Muscle of leg (tissue), 11 donors: ENCODE data around the gene MAP7. TPM values are rescaled to one million over a fixed set of nuclear protein-coding genes. Genes with fewer than 3 reads are reported as not detected.
"Not testable (repeated sequence)": the region's sequence is repeated elsewhere in the genome, so short reads cannot be mapped to it uniquely, and the experiment has no call there.

Experiments used
- DNase-seq: peaks from one replicate; pipeline ENCODE4 v3.0.0; 2013
- H3K27ac ChIP-seq: one replicate; pipeline ENCODE4 v1.5.1; 2013; ENCODE audit warnings: mild to moderate bottlenecking, low read length, control low read depth
- H3K27me3 ChIP-seq: one replicate; pipeline ENCODE4 v1.6.1; 2013; ENCODE audit warnings: low read length; ENCODE audit not compliant: control insufficient read depth, insufficient read depth
- H3K36me3 ChIP-seq: one replicate; pipeline ENCODE4 v1.6.1; 2013; ENCODE audit warnings: low read length; ENCODE audit not compliant: control insufficient read depth, insufficient read depth
- H3K4me1 ChIP-seq: one replicate; pipeline ENCODE4 v1.6.1; 2013; ENCODE audit warnings: low read length; ENCODE audit not compliant: control insufficient read depth, insufficient read depth
- H3K4me3 ChIP-seq: one replicate; pipeline ENCODE4 v1.5.1; 2013; ENCODE audit warnings: low read length, control low read depth
- H3K9me3 ChIP-seq: replicated peaks from 2 replicates; pipeline ENCODE4 v1.6.1; 2013; ENCODE audit warnings: low read depth, low read length; ENCODE audit not compliant: control insufficient read depth
- WGBS: methylation state at CpG from one replicate; pipeline ENCODE4 v1.1.5; 2013; ENCODE audit warnings: missing lambda C conversion rate; ENCODE audit not compliant: insufficient coverage; 5-methylcytosine and 5-hydroxymethylcytosine counted together
- polyA plus RNA-seq, 8 donors: library from polyadenylated mRNA; unstranded; fragments of 120-200 nt; gene quantifications; one replicate each; pipeline versions ENCODE4 v1.2.1 to v1.2.3, GENCODE V29; 2013; ENCODE audit warnings: inconsistent platforms in 1 of 8, low replicate concordance in 1 of 8; ENCODE audit not compliant: insufficient read length in 8 of 8, insufficient read depth in 1 of 8
- total RNA-seq: library from RNA; stranded (reverse); fragments of 120-200 nt; gene quantifications from one replicate; pipeline ENCODE4 v1.2.4, GENCODE V29; 2013

The MAP7 gene
- total and polyA plus RNA-seq, 9 donors: 0.14 to 1.9 (median 0.48) TPM

DNA sequence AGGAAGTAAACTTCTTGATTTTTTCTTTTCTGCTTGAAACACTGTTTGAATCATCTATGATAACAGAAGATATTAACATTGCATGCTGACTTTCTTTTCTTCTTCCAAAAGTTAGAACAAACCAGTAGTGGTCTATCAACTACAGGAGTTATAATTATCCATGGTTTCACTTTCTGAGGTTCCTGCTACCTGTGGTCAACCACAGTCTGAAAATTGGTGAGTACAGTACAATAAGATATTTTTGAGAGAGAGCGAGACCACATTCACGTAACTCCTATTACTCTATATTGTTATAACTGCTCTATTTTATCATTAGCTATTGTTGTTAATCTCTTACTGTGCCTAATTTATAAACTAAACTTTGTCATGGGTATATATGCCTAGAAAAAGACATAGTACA lies 86.1 kb downstream of the MAP7 start:
- Histone ChIP-seq H3K9me3 (no peaks in the 10 kb centered on the region), H3K4me1 (no peaks in the 10 kb centered on the region), H3K36me3 (no peaks in the 10 kb centered on the region), H3K4me3 (no peak overlapping the region), H3K27me3 (no peaks in the 10 kb centered on the region), H3K27ac (no peak overlapping the region)
- no peak for DNase-seq
- no CpG with 5 or more reads among the region's 2 CpGs for WGBS

DNA sequence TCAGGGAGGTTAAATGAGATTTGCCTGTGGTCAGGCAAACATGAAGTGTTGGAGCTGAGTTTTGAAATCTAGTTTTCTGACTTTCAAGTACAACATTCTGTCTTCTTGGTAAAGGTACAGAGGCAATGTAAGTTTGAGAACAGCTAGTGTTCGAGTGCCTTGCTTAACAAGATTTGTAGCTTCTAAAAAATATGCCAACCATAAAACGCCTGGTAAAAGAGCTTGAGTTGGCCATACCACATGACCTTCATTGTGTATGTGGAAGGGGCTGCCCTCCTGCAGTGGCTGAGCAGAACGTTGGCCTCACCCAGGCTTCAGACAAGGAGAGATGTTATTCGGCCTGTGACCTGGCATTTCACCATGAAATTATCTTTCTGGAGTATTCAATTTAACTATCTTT lies 86.5 kb downstream of the MAP7 start:
- WGBS: no CpG with 5 or more reads among the region's 4 CpGs
- Histone ChIP-seq H3K4me3 (no peak overlapping the region), H3K4me1 (no peaks in the 10 kb centered on the region), H3K27me3 (no peaks in the 10 kb centered on the region), H3K27ac (no peak overlapping the region), H3K36me3 (no peaks in the 10 kb centered on the region), H3K9me3 (no peaks in the 10 kb centered on the region)
- no peak for DNase-seq

DNA sequence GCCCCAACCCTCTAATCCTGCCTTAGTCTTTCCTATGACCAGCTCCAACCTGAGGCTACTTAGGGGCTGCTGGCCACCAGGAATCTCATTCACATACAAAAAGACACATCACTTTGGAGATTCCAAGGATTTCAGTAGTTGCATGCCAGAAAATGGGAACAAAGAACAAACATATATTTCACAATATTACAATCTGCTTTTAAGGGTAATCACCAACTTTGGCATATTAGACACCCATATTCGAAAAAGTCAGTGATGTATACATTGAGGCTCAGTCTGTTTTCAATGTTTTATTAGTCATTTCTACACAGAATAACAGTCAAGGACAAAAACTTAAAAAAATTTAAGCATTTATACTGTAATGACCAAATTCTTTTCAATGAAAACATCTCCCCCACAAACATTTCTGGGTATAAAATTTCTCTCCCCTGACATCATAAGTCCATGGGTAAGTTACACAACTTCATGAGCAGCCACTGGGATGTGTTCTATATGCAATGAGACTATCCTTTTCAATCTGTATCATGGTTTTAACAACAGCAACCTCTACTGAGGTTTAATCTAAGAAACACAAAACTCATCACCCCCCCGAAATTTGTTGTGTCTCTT lies 103.5 kb downstream of the MAP7 start:
- no CpG with 5 or more reads among the region's 2 CpGs for WGBS
- no peak overlapping the region for H3K4me3 ChIP-seq
- no peaks in the 10 kb centered on the region for H3K9me3 ChIP-seq
- DNase-seq: no peak
- H3K27me3 ChIP-seq: no peaks in the 10 kb centered on the region
- no peaks in the 10 kb centered on the region for H3K36me3 ChIP-seq
- H3K4me1 ChIP-seq: no peaks in the 10 kb centered on the region
- no peak overlapping the region for H3K27ac ChIP-seq

DNA sequence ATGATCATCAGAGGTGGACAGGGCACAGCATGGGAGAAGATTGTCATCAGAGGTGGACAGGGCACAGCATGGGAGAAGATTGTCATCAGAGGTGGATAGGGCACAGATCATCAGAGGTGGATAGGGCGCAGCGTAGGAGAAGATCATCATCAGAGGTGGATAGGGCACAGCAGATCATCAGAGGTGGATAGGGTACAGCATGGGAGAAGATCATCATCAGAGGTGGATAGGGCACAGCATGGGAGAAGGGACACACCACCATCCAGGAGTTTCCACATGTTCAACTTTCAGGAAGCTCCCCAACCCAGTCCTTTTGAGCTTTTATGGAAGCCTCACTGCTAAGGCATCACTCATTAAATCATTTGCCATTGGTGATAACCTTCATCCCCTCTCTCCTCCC lies 104.1 kb downstream of the MAP7 start:
- no peak for DNase-seq
- no peak overlapping the region for H3K4me3 ChIP-seq
- H3K4me1 ChIP-seq: no peaks in the 10 kb centered on the region
- no peak overlapping the region for H3K27ac ChIP-seq
- no peaks in the 10 kb centered on the region for H3K9me3 ChIP-seq
- no peaks in the 10 kb centered on the region for H3K27me3 ChIP-seq
- 100% methylated on average over 2 of the region's 2 CpGs for WGBS
- H3K36me3 ChIP-seq: no peaks in the 10 kb centered on the region

- WGBS: no CpG with 5 or more reads among the region's 3 CpGs
- no peak for DNase-seq
- no peak overlapping the region for H3K27ac ChIP-seq
- no peaks in the 10 kb centered on the region for H3K4me1 ChIP-seq
- no peaks in the 10 kb centered on the region for H3K27me3 ChIP-seq
- no peaks in the 10 kb centered on the region for H3K9me3 ChIP-seq
- H3K4me3 ChIP-seq: no peak overlapping the region
- H3K36me3 ChIP-seq: no peaks in the 10 kb centered on the region
Observed at GRCh38 chr6:136445063-136445462, 105.2 kb downstream of the MAP7 start.

DNA sequence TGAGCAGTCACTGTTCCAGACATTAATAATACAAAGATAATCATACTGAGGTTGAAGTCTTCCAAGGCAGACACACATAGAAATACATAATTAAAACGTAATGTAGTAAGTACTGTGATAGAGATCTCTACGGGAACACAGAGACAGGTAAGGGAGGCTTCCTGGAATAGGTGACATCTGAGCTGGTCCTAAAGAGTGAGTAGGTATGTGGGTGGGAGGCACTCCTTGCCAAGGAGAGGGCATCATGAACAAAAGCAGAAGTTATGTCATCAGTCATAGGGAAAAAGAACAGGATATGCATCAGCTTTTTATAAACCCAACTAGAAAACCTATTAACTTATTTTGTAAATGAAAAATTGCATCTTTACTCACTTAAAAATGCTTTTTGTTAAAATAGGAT lies 110.0 kb downstream of the MAP7 start:
- Histone ChIP-seq H3K36me3 (no peaks in the 10 kb centered on the region), H3K27me3 (no peaks in the 10 kb centered on the region), H3K27ac (no peak overlapping the region), H3K9me3 (no peaks in the 10 kb centered on the region), H3K4me1 (no peaks in the 10 kb centered on the region), H3K4me3 (no peak overlapping the region)
- WGBS: 86% methylated on average over 1 of the region's 2 CpGs
- DNase-seq: no peak

- Histone ChIP-seq H3K27ac (no peak overlapping the region), H3K4me1 (no peaks in the 10 kb centered on the region), H3K36me3 (no peaks in the 10 kb centered on the region), H3K27me3 (no peaks in the 10 kb centered on the region), H3K4me3 (no peak overlapping the region), H3K9me3 (no peaks in the 10 kb centered on the region)
- no peak for DNase-seq
- WGBS: 81% methylated on average over 5 of the region's 9 CpGs
Observed at GRCh38 chr6:136439514-136440190, 110.6 kb downstream of the MAP7 start.

DNA sequence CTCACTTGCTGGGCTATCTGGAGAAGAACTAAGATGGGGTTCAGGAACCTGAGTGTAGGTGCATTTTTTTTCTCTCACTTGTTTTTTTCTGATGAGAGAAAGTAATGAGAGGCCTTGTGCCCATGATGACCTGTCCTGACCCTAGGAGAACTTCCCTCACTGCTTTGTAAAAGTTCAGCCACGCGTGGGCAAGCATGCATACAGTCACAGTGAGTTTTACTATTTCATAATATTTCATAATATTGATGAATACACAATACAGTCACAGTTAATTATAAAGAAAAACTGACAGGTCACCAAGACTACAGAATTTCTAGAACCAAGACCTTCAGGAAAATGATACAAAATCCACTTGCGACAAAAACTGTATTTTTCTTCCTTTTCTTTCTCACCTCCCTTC lies 111.8 kb downstream of the MAP7 start:
- H3K4me1 ChIP-seq: no peaks in the 10 kb centered on the region
- no CpG with 5 or more reads among the region's 3 CpGs for WGBS
- no peaks in the 10 kb centered on the region for H3K27me3 ChIP-seq
- no peaks in the 10 kb centered on the region for H3K36me3 ChIP-seq
- no peak for DNase-seq
- no peaks in the 10 kb centered on the region for H3K9me3 ChIP-seq
- no peak overlapping the region for H3K4me3 ChIP-seq
- H3K27ac ChIP-seq: no peak overlapping the region

DNA sequence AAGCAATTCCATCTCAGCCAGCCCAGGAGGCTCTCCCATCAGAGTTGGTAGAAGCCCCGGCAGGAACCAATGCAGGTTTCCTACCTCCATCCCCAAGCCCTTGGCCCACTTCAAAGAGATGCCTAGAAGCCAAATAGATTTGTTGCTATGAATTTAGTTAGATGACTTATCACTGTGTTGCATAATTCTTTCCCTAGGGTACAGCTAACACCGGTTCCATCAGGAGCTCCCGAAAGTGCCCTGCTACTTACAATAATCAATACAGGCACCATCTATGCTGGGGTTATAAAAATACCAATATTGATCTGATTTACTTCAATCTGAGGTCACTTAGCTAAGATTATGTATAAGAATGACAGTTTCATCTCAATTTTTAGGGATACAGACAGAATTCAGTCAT lies 113.0 kb downstream of the MAP7 start:
- H3K4me3 ChIP-seq: no peak overlapping the region
- no CpG with 5 or more reads among the region's 3 CpGs for WGBS
- no peaks in the 10 kb centered on the region for H3K27me3 ChIP-seq

GRCh38 chr6:136435101-136435500 lies 115.1 kb downstream of the MAP7 start:
- no CpG with 5 or more reads among the region's 2 CpGs for WGBS
- H3K36me3 ChIP-seq: no peaks in the 10 kb centered on the region
- no peaks in the 10 kb centered on the region for H3K27me3 ChIP-seq
- no peak overlapping the region for H3K4me3 ChIP-seq
- no peak for DNase-seq
- H3K9me3 ChIP-seq: no peaks in the 10 kb centered on the region
- no peaks in the 10 kb centered on the region for H3K4me1 ChIP-seq
- no peak overlapping the region for H3K27ac ChIP-seq

More for the DNA sequence above, 113.0 kb downstream of the MAP7 start:
- no peak for DNase-seq
- H3K9me3 ChIP-seq: no peaks in the 10 kb centered on the region
- H3K27ac ChIP-seq: no peak overlapping the region
- no peaks in the 10 kb centered on the region for H3K36me3 ChIP-seq
- no peaks in the 10 kb centered on the region for H3K4me1 ChIP-seq

- not testable (repeated sequence) for H3K4me1 ChIP-seq, H3K4me3 ChIP-seq, H3K36me3 ChIP-seq, H3K27me3 ChIP-seq, H3K9me3 ChIP-seq, H3K27ac ChIP-seq
- WGBS: 100% methylated on average over 4 of the region's 5 CpGs
- peak; percentile 15 for DNase-seq
Observed at GRCh38 chr6:136431306-136431705, 118.9 kb downstream of the MAP7 start.
